WERI-Rb-1 (cell line): ENCODE data around the gene UBL7.
"Not testable (repeated sequence)": the region's sequence is repeated elsewhere in the genome, so short reads cannot be mapped to it uniquely, and the experiment has no call there.

Source experiments
- DNase-seq: peaks from one replicate; pipeline ENCODE4 v3.0.0-alpha.2; 2020
- H3K27ac ChIP-seq: fragments of 250-450 bp; sonication (Bioruptor Pico); 2 replicates; pipeline ENCODE4 v1.5.1; 2020; ENCODE audit warnings: mild to moderate bottlenecking, moderate library complexity
- H3K27me3 ChIP-seq: fragments of 250-450 bp; sonication (Bioruptor Pico); 2 replicates; pipeline ENCODE4 v1.5.1; 2021; ENCODE audit warnings: mild to moderate bottlenecking, low read depth, moderate library complexity; ENCODE audit not compliant: insufficient read depth, severe bottlenecking
- H3K36me3 ChIP-seq: fragments of 250-450 bp; sonication (Bioruptor Pico); 2 replicates; pipeline ENCODE4 v1.5.1; 2020; ENCODE audit warnings: mild to moderate bottlenecking, moderate library complexity
- H3K4me3 ChIP-seq: 2 replicates; pipeline ENCODE4 v1.5.1; 2011; ENCODE audit warnings: low read depth, mild to moderate bottlenecking, control low read depth, low read length
- H3K9me3 ChIP-seq: fragments of 250-450 bp; sonication (Bioruptor Pico); 2 replicates; pipeline ENCODE4 v1.5.1; 2021; ENCODE audit warnings: mild to moderate bottlenecking, moderate library complexity; ENCODE audit not compliant: severe bottlenecking
- TF ChIP-seq, protein P1 (sequence below): IDR thresholded peaks from 2 replicates; pipeline ENCODE4 v1.5.1; 2011; ENCODE audit warnings: low read depth, mild to moderate bottlenecking, control low read depth, inconsistent platforms, low read length

The UBL7 gene

DNA sequence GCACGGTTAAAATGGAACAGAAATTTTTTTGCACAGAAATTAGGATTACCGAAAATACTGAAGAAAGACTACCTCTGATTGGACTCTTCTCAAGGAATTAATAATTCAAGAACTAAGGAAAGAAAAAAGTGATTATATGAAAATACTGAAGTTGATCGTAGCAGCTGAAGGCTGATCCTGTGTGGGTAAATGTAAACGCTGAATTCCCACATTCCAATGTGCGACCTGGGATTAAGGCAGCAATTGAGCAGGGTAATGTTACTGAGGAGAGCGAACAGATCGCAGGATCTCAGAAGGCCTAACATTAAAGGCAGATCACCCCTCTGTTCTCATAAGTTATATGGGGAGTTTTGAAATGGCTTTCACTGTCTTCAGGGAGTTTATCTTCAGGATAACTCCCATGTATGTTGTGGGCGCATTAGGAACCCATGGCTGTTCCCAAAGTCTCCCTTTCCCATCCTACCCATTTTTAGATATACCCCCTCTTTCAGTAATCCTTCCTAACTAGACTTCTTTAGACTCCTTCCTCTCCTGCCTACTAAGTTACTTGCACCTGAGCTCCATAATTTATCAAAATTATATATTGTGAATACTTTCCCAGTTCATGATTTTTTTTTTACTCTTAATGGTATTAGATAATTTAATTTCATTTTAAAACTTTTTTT lies 1.0 kb upstream of the UBL7 start:
- TF ChIP-seq, protein P1, sequence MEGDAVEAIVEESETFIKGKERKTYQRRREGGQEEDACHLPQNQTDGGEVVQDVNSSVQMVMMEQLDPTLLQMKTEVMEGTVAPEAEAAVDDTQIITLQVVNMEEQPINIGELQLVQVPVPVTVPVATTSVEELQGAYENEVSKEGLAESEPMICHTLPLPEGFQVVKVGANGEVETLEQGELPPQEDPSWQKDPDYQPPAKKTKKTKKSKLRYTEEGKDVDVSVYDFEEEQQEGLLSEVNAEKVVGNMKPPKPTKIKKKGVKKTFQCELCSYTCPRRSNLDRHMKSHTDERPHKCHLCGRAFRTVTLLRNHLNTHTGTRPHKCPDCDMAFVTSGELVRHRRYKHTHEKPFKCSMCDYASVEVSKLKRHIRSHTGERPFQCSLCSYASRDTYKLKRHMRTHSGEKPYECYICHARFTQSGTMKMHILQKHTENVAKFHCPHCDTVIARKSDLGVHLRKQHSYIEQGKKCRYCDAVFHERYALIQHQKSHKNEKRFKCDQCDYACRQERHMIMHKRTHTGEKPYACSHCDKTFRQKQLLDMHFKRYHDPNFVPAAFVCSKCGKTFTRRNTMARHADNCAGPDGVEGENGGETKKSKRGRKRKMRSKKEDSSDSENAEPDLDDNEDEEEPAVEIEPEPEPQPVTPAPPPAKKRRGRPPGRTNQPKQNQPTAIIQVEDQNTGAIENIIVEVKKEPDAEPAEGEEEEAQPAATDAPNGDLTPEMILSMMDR = no peak
- peak overlapping the region; percentile 95 for H3K27ac ChIP-seq
- DNase-seq = peak; percentile 14
- peak overlapping the region; percentile 94 for H3K4me3 ChIP-seq
- no peaks in the 10 kb centered on the region for H3K9me3 ChIP-seq
- no peaks in the 10 kb centered on the region for H3K27me3 ChIP-seq
- H3K36me3 ChIP-seq = peaks cover 16% of the 10 kb centered on the region

DNA sequence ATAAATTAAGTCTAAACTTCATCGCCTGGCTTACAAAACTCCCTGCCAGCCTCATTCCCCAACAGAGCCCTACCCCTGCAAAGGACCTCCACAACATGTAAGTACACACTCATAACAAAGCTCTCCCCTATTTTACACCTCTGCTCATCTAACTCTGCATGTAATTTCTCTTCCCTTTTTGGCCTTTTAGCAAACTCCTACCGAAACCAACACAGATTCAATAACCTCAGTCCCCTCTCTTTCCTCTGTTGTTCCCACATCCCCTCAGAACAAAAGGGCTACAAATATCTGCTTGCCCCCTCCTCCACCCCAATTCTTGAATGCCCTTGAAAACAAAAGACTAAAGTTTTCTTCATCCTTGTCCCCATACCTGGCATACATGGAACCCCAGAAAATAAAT lies 662 bp downstream of the UBL7 start:
- no peaks in the 10 kb centered on the region for H3K9me3 ChIP-seq
- DNase-seq = no peak

DNA sequence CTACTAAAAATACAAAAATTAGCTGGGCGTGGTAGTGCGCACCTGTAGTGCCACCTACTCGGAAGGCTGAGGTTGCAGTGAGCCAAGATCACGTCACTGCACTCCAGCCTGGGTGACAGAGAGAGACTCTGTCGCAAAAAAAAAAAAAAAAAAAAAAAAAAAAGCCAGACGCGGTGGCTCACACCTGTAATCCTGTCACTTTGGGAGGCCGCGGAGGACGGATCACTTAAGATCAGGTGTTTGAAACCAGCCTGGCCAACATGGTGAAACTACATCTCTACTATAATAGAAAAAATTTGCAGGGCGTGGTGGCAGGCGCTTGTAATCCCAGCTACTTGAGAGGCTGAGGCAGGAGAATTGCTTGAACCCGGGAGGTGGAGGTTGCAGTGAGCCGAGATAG lies 1.2 kb downstream of the UBL7 start:
- DNase-seq, H3K27ac ChIP-seq, H3K27me3 ChIP-seq, H3K4me3 ChIP-seq, H3K9me3 ChIP-seq: not testable (repeated sequence)
- peaks cover 12% of the 10 kb centered on the region for H3K36me3 ChIP-seq

More for the DNA sequence above, 662 bp downstream of the UBL7 start:
- peaks cover 13% of the 10 kb centered on the region for H3K36me3 ChIP-seq
- H3K4me3 ChIP-seq = peak overlapping the region; percentile 94
- peak overlapping the region; percentile 95 for H3K27ac ChIP-seq
- H3K27me3 ChIP-seq = no peaks in the 10 kb centered on the region
- TF ChIP-seq, protein P1 = no peak

DNA sequence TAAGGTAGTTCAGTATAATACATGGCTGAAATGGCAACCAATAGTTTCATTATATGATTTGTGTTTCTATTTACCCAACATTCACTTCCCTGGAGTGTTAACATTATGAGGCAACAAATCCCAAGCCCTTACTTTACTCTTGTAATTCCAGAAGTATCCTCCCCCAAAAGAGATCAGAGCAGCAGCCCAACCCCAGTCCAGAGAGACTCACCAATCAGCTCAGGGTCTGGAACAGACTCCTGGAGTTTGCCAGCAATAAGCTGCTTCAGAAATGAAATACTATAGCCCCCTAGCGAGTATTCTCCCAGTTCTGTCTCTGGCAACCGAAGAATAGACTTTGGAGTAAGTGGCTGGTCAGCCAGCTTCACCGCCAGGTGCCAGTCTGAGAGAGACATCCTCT lies 2.5 kb downstream of the UBL7 start:
- no peak overlapping the region for H3K4me3 ChIP-seq
- TF ChIP-seq, protein P1 = no peak
- no peaks in the 10 kb centered on the region for H3K9me3 ChIP-seq
- peak; percentile 23 for DNase-seq
- no peaks in the 10 kb centered on the region for H3K27me3 ChIP-seq
- no peak overlapping the region for H3K27ac ChIP-seq
- H3K36me3 ChIP-seq = peaks cover 17% of the 10 kb centered on the region

DNA sequence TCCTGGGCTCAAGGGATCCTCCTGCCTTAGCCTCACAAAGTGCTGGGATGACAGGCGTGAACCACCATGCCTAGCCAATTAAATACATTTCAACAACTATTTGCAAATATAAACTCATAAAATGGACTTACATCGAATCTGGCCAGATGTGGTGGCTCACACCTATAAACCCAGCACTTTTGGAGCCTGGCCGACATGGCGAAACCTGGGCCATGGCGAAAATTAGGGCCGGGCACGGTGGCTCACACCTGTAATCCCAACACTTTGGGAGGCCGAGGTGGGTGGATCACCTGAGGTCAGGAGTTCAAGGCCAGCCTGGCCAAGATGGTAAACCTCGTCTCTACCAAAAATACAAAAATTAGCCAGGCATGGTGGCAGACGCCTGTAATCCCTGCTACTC lies 3.9 kb downstream of the UBL7 start:
- H3K4me3 ChIP-seq, H3K27me3 ChIP-seq, H3K9me3 ChIP-seq, DNase-seq, H3K27ac ChIP-seq: not testable (repeated sequence)
- peaks cover 17% of the 10 kb centered on the region for H3K36me3 ChIP-seq

DNA sequence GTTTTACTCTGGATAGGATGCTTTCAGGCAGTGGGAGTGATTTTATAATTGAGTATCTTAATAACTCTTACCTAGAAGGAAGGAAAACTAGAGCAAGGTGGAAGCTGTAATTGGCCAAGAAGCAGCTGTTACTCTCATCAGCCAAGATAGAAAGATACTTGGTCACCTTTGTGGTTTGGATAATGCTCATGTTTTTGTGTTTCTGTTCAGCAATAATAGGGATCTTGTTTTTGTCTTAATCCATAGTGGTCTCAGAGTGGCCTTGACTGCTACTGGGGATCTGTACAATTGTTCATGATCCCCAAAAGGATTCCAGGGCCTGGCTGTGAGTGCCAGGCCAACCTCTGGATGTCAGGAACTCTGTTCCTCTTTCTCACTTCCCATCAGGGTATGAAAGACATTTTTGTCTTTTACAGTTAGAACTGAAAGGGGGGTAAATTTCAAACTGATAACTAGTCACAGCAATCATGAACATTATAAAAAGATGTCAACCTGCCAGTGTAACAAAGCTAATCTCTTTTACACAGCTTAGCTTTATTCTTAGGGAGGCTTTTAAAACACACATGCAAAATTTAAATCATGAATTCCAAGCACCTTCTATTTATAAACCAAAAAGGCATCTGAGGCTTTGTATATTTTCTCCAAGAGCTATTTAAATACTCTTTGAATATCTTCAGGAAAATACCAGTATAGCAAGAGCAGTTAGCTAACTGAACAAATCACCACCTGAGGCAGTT lies 6.0 kb downstream of the UBL7 start:
- Histone ChIP-seq H3K4me3 (no peak overlapping the region), H3K27me3 (no peaks in the 10 kb centered on the region), H3K9me3 (no peaks in the 10 kb centered on the region), H3K36me3 (peaks cover 24% of the 10 kb centered on the region), H3K27ac (no peak overlapping the region)
- TF ChIP-seq, protein P1 = no peak
- no peak for DNase-seq
